ENCODE results near the gene GIMAP4.
"Not testable (repeated sequence)": the region's sequence is repeated elsewhere in the genome, so short reads cannot be mapped to it uniquely, and the experiment has no call there.

Gene GIMAP4

GRCh38 chr7:150567169-150567568 is at the start of gene GIMAP4:
Gene GIMAP4, plus strand, starts transcription at chr7:150567390. Its CDS starts 2,512 bp downstream, at chr7:150569902.
- no peak for DNase-seq (ENCODE audit: low read depth in 2 of 2, low spot score in 1 of 2)

- DNase-seq (ENCODE audit: low read depth in 2 of 2, low spot score in 1 of 2), result no peak
Observed at GRCh38 chr7:150519310-150519709, 47.9 kb upstream of the GIMAP4 start.

GRCh38 chr7:150520145-150520544 is 47.0 kb upstream of the GIMAP4 start:
- DNase-seq (ENCODE audit: low read depth in 2 of 2, low spot score in 1 of 2), result no peak

- not testable (repeated sequence) for DNase-seq (ENCODE audit: low read depth in 2 of 2, low spot score in 1 of 2)
Observed at GRCh38 chr7:150522931-150523330, 44.3 kb upstream of the GIMAP4 start.

- no peak for DNase-seq (ENCODE audit: low read depth in 2 of 2, low spot score in 1 of 2)
Observed at GRCh38 chr7:150524018-150524417, 43.2 kb upstream of the GIMAP4 start.

GRCh38 chr7:150531704-150532103 is 35.5 kb upstream of the GIMAP4 start:
- no peak for DNase-seq (ENCODE audit: low read depth in 2 of 2, low spot score in 1 of 2)

GRCh38 chr7:150538259-150538658 is 28.9 kb upstream of the GIMAP4 start:
- DNase-seq (ENCODE audit: low read depth in 2 of 2, low spot score in 1 of 2), result no peak

- DNase-seq (ENCODE audit: low read depth in 2 of 2, low spot score in 1 of 2), result no peak
Observed at GRCh38 chr7:150553163-150553562, 14.0 kb upstream of the GIMAP4 start.

GRCh38 chr7:150556521-150557138 is 10.6 kb upstream of the GIMAP4 start:
- DNase-seq (ENCODE audit: low read depth in 2 of 2, low spot score in 1 of 2), result no peak

GRCh38 chr7:150560486-150560885 is 6.7 kb upstream of the GIMAP4 start:
- DNase-seq (ENCODE audit: low read depth in 2 of 2, low spot score in 1 of 2), result no peak

- no peak for DNase-seq (ENCODE audit: low read depth in 2 of 2, low spot score in 1 of 2)
Observed at GRCh38 chr7:150562919-150563318, 4.3 kb upstream of the GIMAP4 start.

GRCh38 chr7:150564006-150564405 is 3.2 kb upstream of the GIMAP4 start:
- DNase-seq (ENCODE audit: low read depth in 2 of 2, low spot score in 1 of 2), result no peak

- no peak for DNase-seq (ENCODE audit: low read depth in 2 of 2, low spot score in 1 of 2)
Observed at GRCh38 chr7:150564566-150564965, 2.6 kb upstream of the GIMAP4 start.

- no peak for DNase-seq (ENCODE audit: low read depth in 2 of 2, low spot score in 1 of 2)
Observed at GRCh38 chr7:150565239-150565638, 2.0 kb upstream of the GIMAP4 start.

GRCh38 chr7:150566123-150566522 is 1.1 kb upstream of the GIMAP4 start:
- DNase-seq (ENCODE audit: low read depth in 2 of 2, low spot score in 1 of 2), result no peak

GRCh38 chr7:150566572-150566971 is 618 bp upstream of the GIMAP4 start:
- no peak for DNase-seq (ENCODE audit: low read depth in 2 of 2, low spot score in 1 of 2)

- DNase-seq (ENCODE audit: low read depth in 2 of 2, low spot score in 1 of 2), result no peak
Observed at GRCh38 chr7:150567871-150568301, 696 bp downstream of the GIMAP4 start.

GRCh38 chr7:150568714-150569113 is 1.5 kb downstream of the GIMAP4 start:
- no peak for DNase-seq (ENCODE audit: low read depth in 2 of 2, low spot score in 1 of 2)

GRCh38 chr7:150569245-150569955 is 2.2 kb downstream of the GIMAP4 start:
- DNase-seq (ENCODE audit: low read depth in 2 of 2, low spot score in 1 of 2), result no peak

- no peak for DNase-seq (ENCODE audit: low read depth in 2 of 2, low spot score in 1 of 2)
Observed at GRCh38 chr7:150570556-150571465, 3.6 kb downstream of the GIMAP4 start.

- no peak for DNase-seq (ENCODE audit: low read depth in 2 of 2, low spot score in 1 of 2)
Observed at GRCh38 chr7:150572496-150572895, 5.3 kb downstream of the GIMAP4 start.
